ENCODE data around the gene DAAM1. TPM values are rescaled to one million over a fixed set of nuclear protein-coding genes. Genes with fewer than 3 reads are reported as not detected.
A peak's percentile ranks its signal among the peaks of the same experiment; 100 is the strongest.

DAAM1 gene
- total RNA-seq, 2 experiments from 2014 or later: 30.1 to 72.8 TPM

GRCh38 chr14:59189786-59190368 lies 1.4 kb downstream of the DAAM1 start:
- ChIA-PET POLR2A (interaction anchor here (0.8 to 5.2 kb wide), 8 partner anchors 11 to 171 kb away, joined by 3 to 36 read pairs (median 3); no protein-coding TSS in a partner anchor), CTCF (ENCODE audit: unreplicated experiment) (interaction anchor here (1.0 to 1.6 kb wide), 4 partner anchors 12 to 254 kb away, joined by 3 to 4 read pairs (median 4); no protein-coding TSS in a partner anchor)
- peak overlapping the region; percentile 4; the same call in 1 of the 2 replicates for H2AFZ ChIP-seq (ENCODE audit: low read length)
- H3K9me3 ChIP-seq (ENCODE audit: low read length): no peaks in the 10 kb centered on the region
- no peaks in the 10 kb centered on the region for H3K9me2 ChIP-seq (ENCODE audit: insufficient read depth, low read length)
- no TSS peak for BruUV-seq (replicated peaks)
- H3K79me2 ChIP-seq (ENCODE audit: insufficient read depth, low read depth, low read length): peaks cover 59% of the 10 kb centered on the region
- peak overlapping the region; percentile 93 for H3K4me2 ChIP-seq (ENCODE audit: low read length)
- TF ChIP-seq CTCF (conservative IDR thresholded peaks at IDR 0.05; ENCODE audit: low read length): no peak
- TF ChIP-seq EZH2phosphoT487 (IDR thresholded peaks at IDR 0.05; ENCODE audit: borderline replicate concordance, low read depth, low read length): no peak
- intact Hi-C loops (cut with micrococcal nuclease; ENCODE audit: unreplicated experiment): loop anchor here (1.0 to 5.0 kb wide), 5 partner anchors 42 to 1137 kb away; no protein-coding TSS in a partner anchor
- peaks cover 26% of the 10 kb centered on the region for H3K36me3 ChIP-seq (ENCODE audit: insufficient read depth, low read length)
- H3K27ac ChIP-seq (ENCODE audit: low read depth, low read length, poor library complexity, severe bottlenecking): peak overlapping the region; percentile 73
- H3K4me1 ChIP-seq (ENCODE audit: insufficient read depth, low read length, poor library complexity, severe bottlenecking): peaks cover 63% of the 10 kb centered on the region
- peak overlapping the region; percentile 85 for H3K4me3 ChIP-seq (ENCODE audit: low read depth, low read length, poor library complexity, severe bottlenecking)
- peak; percentile 83 for DNase-seq (ENCODE audit: low spot score)
- H4K20me1 ChIP-seq (ENCODE audit: insufficient read depth, low read length): peaks cover 16% of the 10 kb centered on the region

- no peaks in the 10 kb centered on the region for H3K9me3 ChIP-seq (ENCODE audit: low read length)
- peaks cover 27% of the 10 kb centered on the region for H3K36me3 ChIP-seq (ENCODE audit: insufficient read depth, low read length)
- peak overlapping the region; percentile 4; the same call in 1 of the 2 replicates for H2AFZ ChIP-seq (ENCODE audit: low read length)
- intact Hi-C loops (cut with micrococcal nuclease; ENCODE audit: unreplicated experiment): no loop called here
- H3K4me1 ChIP-seq (ENCODE audit: insufficient read depth, low read length, poor library complexity, severe bottlenecking): peaks cover 58% of the 10 kb centered on the region
- H3K27ac ChIP-seq (ENCODE audit: low read depth, low read length, poor library complexity, severe bottlenecking): peak overlapping the region; percentile 73
- no TSS peak for BruUV-seq (replicated peaks)
- DNase-seq (ENCODE audit: low spot score): peak; percentile 48
- H3K4me2 ChIP-seq (ENCODE audit: low read length): peak overlapping the region; percentile 93
- peak overlapping the region; percentile 85 for H3K4me3 ChIP-seq (ENCODE audit: low read depth, low read length, poor library complexity, severe bottlenecking)
- H3K9me2 ChIP-seq (ENCODE audit: insufficient read depth, low read length): no peaks in the 10 kb centered on the region
- ChIA-PET CTCF (ENCODE audit: unreplicated experiment) (interaction anchor here (1.6 kb wide), 2 partner anchors 111 to 254 kb away, joined by 3 to 4 read pairs; no protein-coding TSS in a partner anchor), POLR2A (interaction anchor here (0.8 to 5.2 kb wide), 3 partner anchors 11 to 171 kb away, joined by 3 to 36 read pairs (median 3); no protein-coding TSS in a partner anchor)
- H4K20me1 ChIP-seq (ENCODE audit: insufficient read depth, low read length): peaks cover 16% of the 10 kb centered on the region
- TF ChIP-seq CTCF (conservative IDR thresholded peaks at IDR 0.05; ENCODE audit: low read length): peak; percentile 74
- TF ChIP-seq EZH2phosphoT487 (IDR thresholded peaks at IDR 0.05; ENCODE audit: borderline replicate concordance, low read depth, low read length): no peak
- H3K79me2 ChIP-seq (ENCODE audit: insufficient read depth, low read depth, low read length): peaks cover 62% of the 10 kb centered on the region
Observed at GRCh38 chr14:59190372-59190771, 1.9 kb downstream of the DAAM1 start.

- Histone ChIP-seq H3K4me3 (ENCODE audit: low read depth, low read length, poor library complexity, severe bottlenecking) (no peak overlapping the region), H3K36me3 (ENCODE audit: insufficient read depth, low read length) (peaks cover 53% of the 10 kb centered on the region), H3K9me2 (ENCODE audit: insufficient read depth, low read length) (no peaks in the 10 kb centered on the region), H3K27ac (ENCODE audit: low read depth, low read length, poor library complexity, severe bottlenecking) (no peak overlapping the region), H3K9me3 (ENCODE audit: low read length) (0 out of 2 replicates have a peak, but pooled peaks cover 3% of the 10 kb centered on the region), H3K79me2 (ENCODE audit: insufficient read depth, low read depth, low read length) (peaks cover 94% of the 10 kb centered on the region), H4K20me1 (ENCODE audit: insufficient read depth, low read length) (peaks cover 4% of the 10 kb centered on the region), H2AFZ (ENCODE audit: low read length) (no peak overlapping the region), H3K4me1 (ENCODE audit: insufficient read depth, low read length, poor library complexity, severe bottlenecking) (peaks cover 28% of the 10 kb centered on the region), H3K4me2 (ENCODE audit: low read length) (no peak overlapping the region)
- intact Hi-C loops (cut with micrococcal nuclease; ENCODE audit: unreplicated experiment): no loop called here
- POLR2A ChIA-PET: interaction anchor here (0.6 to 1.9 kb wide), 5 partner anchors 11 to 67 kb away, joined by 3 to 7 read pairs (median 3); no protein-coding TSS in a partner anchor
- TF ChIP-seq CTCF (conservative IDR thresholded peaks at IDR 0.05; ENCODE audit: low read length) (no peak), EZH2phosphoT487 (IDR thresholded peaks at IDR 0.05; ENCODE audit: borderline replicate concordance, low read depth, low read length) (no peak)
- DNase-seq (ENCODE audit: low spot score): no peak
- CTCF ChIA-PET (ENCODE audit: unreplicated experiment): no interaction called here
- no TSS peak for BruUV-seq (replicated peaks)
Observed at GRCh38 chr14:59195912-59196311, 7.4 kb downstream of the DAAM1 start.

All from OCI-LY7 (cell line).